SK-N-SH (cell line): ENCODE measurements around the gene INSYN1.

ENCODE experiments used
- CHD2 ChIP-seq: fragments of 150-350 bp; IDR thresholded peaks from 2 replicates; pipeline ENCODE4 v1.6.1; 2018; ENCODE audit warnings: low read length; ENCODE audit not compliant: partially characterized antibody
- ELF1 ChIP-seq: IDR thresholded peaks from 2 replicates; pipeline ENCODE4 v1.4.0; 2012
- EP300 ChIP-seq, 2 experiments: IDR thresholded peaks; 2 replicates each; pipeline versions ENCODE4 v1.4.0 to v1.6.1; 2012; ENCODE audit warnings: borderline replicate concordance in 1 of 2, low read depth in 1 of 2, low read length in 1 of 2
- FOXM1 ChIP-seq: IDR thresholded peaks from 2 replicates; pipeline ENCODE4 v1.4.0; 2012; ENCODE audit warnings: low read depth, mild to moderate bottlenecking
- GATA2 ChIP-seq: sonication (generic); formaldehyde crosslinking; IDR thresholded peaks from 2 replicates; pipeline ENCODE4 v1.5.0; 2020; ENCODE audit warnings: mild to moderate bottlenecking, missing genetic modification reagents
- NRF1 ChIP-seq: IDR thresholded peaks from 2 replicates; pipeline ENCODE4 v1.6.1; 2012; ENCODE audit warnings: low read depth, mild to moderate bottlenecking, low read length
- POLR2AphosphoS5 ChIP-seq: IDR thresholded peaks from 2 replicates; pipeline ENCODE4 v1.6.1; 2012; ENCODE audit warnings: low read depth, low read length
- RCOR1 ChIP-seq: fragments of 150-350 bp; IDR thresholded peaks from 2 replicates; pipeline ENCODE4 v1.6.1; 2017; ENCODE audit warnings: antibody characterized with exemption, low read length
- RXRA ChIP-seq: IDR thresholded peaks from 2 replicates; pipeline ENCODE4 v1.4.0; 2012; ENCODE audit warnings: low read depth, mild to moderate bottlenecking, borderline replicate concordance
- TAF1 ChIP-seq: IDR thresholded peaks from 2 replicates; pipeline ENCODE4 v1.6.1; 2012; ENCODE audit warnings: low read depth, mild to moderate bottlenecking, low read length, moderate library complexity, borderline replicate concordance
- ZBTB33 ChIP-seq: IDR thresholded peaks from 2 replicates; pipeline ENCODE4 v1.4.0; 2012; ENCODE audit warnings: low read depth, borderline replicate concordance
- TF ChIP-seq, protein P1 (sequence below): fragments of 150-350 bp; IDR thresholded peaks from 2 replicates; pipeline ENCODE4 v1.6.1; 2017; ENCODE audit warnings: antibody characterized with exemption, low read length, low read depth, borderline replicate concordance
- TF ChIP-seq, protein P2 (sequence below): fragments of 200-600 bp; sonication (generic); IDR thresholded peaks from 2 replicates; pipeline ENCODE4 v1.6.1; 2017; ENCODE audit warnings: antibody characterized with exemption, mild to moderate bottlenecking, moderate library complexity

GRCh38 chr15:73766598-73766997 is 13.4 kb upstream of the INSYN1 start:
- TF ChIP-seq TAF1 (no peak), ZBTB33 (no peak), FOXM1 (no peak), ELF1 (no peak), RXRA (no peak), RCOR1 (no peak), CHD2 (no peak), GATA2 (CRISPR knock-in tag) (no peak), EP300 (IDR thresholded peaks at IDR 0.05; ENCODE audit: borderline replicate concordance in 1 of 2, low read depth in 1 of 2, low read length in 1 of 2) (no peak), POLR2AphosphoS5 (no peak), NRF1 (no peak)
- TF ChIP-seq, protein P1, sequence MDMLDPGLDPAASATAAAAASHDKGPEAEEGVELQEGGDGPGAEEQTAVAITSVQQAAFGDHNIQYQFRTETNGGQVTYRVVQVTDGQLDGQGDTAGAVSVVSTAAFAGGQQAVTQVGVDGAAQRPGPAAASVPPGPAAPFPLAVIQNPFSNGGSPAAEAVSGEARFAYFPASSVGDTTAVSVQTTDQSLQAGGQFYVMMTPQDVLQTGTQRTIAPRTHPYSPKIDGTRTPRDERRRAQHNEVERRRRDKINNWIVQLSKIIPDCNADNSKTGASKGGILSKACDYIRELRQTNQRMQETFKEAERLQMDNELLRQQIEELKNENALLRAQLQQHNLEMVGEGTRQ, result no peak
- TF ChIP-seq, protein P2, sequence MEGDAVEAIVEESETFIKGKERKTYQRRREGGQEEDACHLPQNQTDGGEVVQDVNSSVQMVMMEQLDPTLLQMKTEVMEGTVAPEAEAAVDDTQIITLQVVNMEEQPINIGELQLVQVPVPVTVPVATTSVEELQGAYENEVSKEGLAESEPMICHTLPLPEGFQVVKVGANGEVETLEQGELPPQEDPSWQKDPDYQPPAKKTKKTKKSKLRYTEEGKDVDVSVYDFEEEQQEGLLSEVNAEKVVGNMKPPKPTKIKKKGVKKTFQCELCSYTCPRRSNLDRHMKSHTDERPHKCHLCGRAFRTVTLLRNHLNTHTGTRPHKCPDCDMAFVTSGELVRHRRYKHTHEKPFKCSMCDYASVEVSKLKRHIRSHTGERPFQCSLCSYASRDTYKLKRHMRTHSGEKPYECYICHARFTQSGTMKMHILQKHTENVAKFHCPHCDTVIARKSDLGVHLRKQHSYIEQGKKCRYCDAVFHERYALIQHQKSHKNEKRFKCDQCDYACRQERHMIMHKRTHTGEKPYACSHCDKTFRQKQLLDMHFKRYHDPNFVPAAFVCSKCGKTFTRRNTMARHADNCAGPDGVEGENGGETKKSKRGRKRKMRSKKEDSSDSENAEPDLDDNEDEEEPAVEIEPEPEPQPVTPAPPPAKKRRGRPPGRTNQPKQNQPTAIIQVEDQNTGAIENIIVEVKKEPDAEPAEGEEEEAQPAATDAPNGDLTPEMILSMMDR, result no peak
